GM12878 (cell line): Measurements from ENCODE around the gene USH2A. TPM values are rescaled to one million over a fixed set of nuclear protein-coding genes. Genes with fewer than 3 reads are reported as not detected.

Experiments
- ATAC-seq: fragments of 200-7000 bp; cut with Tn5 transposase; 3 replicates; pipeline ENCODE4 v1.9.1; 2020; ENCODE audit warnings: mild to moderate bottlenecking, moderate library complexity
- BruUV-seq: library from RNA; stranded (reverse); fragments of 400-500 nt; replicated peaks from 2 replicates; lab custom pipeline; 2021; lab: Mats Ljungman, UMichigan
- CTCF ChIA-PET: fragments of 300-600 bp; sonication (Branson Sonifier 250); formaldehyde crosslinking; extraction: SDS; loops from one replicate; lab custom pipeline; 2021; ENCODE audit warnings: inconsistent platforms; lab: Yijun Ruan, JAX
- POLR2A ChIA-PET: fragments of 350-600 bp; formaldehyde crosslinking; extraction: SDS; loops from one replicate; lab custom pipeline; 2021; ENCODE audit warnings: inconsistent platforms; lab: Charles Lee
- RAD21 ChIA-PET: fragments of 300-600 bp; sonication (Branson Sonifier 250); formaldehyde crosslinking; loops from one replicate; lab custom pipeline; 2023; ENCODE audit warnings: antibody characterized with exemption; ENCODE audit not compliant: unreplicated experiment; lab: Charles Lee
- SMC1A ChIA-PET: fragments of 300-600 bp; sonication (Branson Sonifier 250); formaldehyde crosslinking; loops from one replicate; lab custom pipeline; 2023; ENCODE audit not compliant: unreplicated experiment, uncharacterized antibody; lab: Charles Lee
- DNase-seq: peaks from one replicate; pipeline ENCODE4 v3.0.0-alpha.2; 2011; ENCODE audit warnings: low read depth, low spot score
- FAIRE-seq: peaks from 3 replicates; lab custom pipeline; 2011; peaks lifted over from hg19 to GRCh38; lab: Jason Lieb, UNC
- H2AFZ ChIP-seq: 2 replicates; pipeline ENCODE4 v1.6.0; 2011; ENCODE audit warnings: low read depth, low read length, control low read depth; ENCODE audit not compliant: control insufficient read depth
- H3K27ac ChIP-seq: 2 replicates; pipeline ENCODE4 v1.5.1; 2011; ENCODE audit warnings: control low read depth; ENCODE audit not compliant: control insufficient read depth, insufficient read depth
- H3K27me3 ChIP-seq, 2 experiments: replicated peaks in 1 of 2; 2 replicates each; pipeline versions ENCODE4 v1.6.0 to v1.6.1; 2011; ENCODE audit warnings: low read length in 1 of 2; ENCODE audit not compliant: control insufficient read depth in 2 of 2, insufficient read depth in 2 of 2
- H3K36me3 ChIP-seq, 2 experiments: 2 replicates each; pipeline ENCODE4 v1.5.1; 2011; ENCODE audit warnings: low read length in 1 of 2; ENCODE audit not compliant: control insufficient read depth in 2 of 2, insufficient read depth in 2 of 2
- H3K4me1 ChIP-seq: 2 replicates; pipeline ENCODE4 v1.6.1; 2011; ENCODE audit warnings: mild to moderate bottlenecking, low read length, moderate library complexity, mixed read lengths; ENCODE audit not compliant: control insufficient read depth, insufficient read depth
- H3K4me2 ChIP-seq: 2 replicates; pipeline ENCODE4 v1.6.0; 2011; ENCODE audit warnings: control low read depth; ENCODE audit not compliant: control insufficient read depth, insufficient read depth
- H3K4me3 ChIP-seq: fragments of 200-600 bp; sonication (generic); 2 replicates; pipeline ENCODE4 v1.5.1; 2016
- H3K79me2 ChIP-seq: 2 replicates; pipeline ENCODE4 v1.6.0; 2011; ENCODE audit warnings: low read length; ENCODE audit not compliant: control insufficient read depth, insufficient read depth
- H3K9ac ChIP-seq: 2 replicates; pipeline ENCODE4 v1.8.0; 2011; ENCODE audit warnings: low read length, control low read depth, mixed read lengths; ENCODE audit not compliant: control insufficient read depth, insufficient read depth
- H3K9me3 ChIP-seq: replicated peaks from 3 replicates; pipeline ENCODE4 v1.5.1; 2011; ENCODE audit warnings: mild to moderate bottlenecking, low read length; ENCODE audit not compliant: control insufficient read depth, insufficient read depth
- H4K20me1 ChIP-seq: 2 replicates; pipeline ENCODE4 v1.6.0; 2011; ENCODE audit not compliant: control insufficient read depth, insufficient read depth
- ASH2L ChIP-seq: fragments of 300-600, 200-600 bp; sonication (generic); IDR thresholded peaks from 2 replicates; pipeline ENCODE4 v1.6.1; 2017; ENCODE audit warnings: low read depth, mild to moderate bottlenecking, borderline replicate concordance
- BACH1 ChIP-seq: fragments of 450-650 bp; IDR thresholded peaks from 2 replicates; pipeline ENCODE4 v1.6.1; 2017; ENCODE audit warnings: mild to moderate bottlenecking, borderline replicate concordance
- CREB1 ChIP-seq: IDR thresholded peaks from 2 replicates; pipeline ENCODE4 v1.6.1; 2012; ENCODE audit warnings: low read depth, mild to moderate bottlenecking, inconsistent platforms
- DPF2 ChIP-seq: fragments of 450-650 bp; IDR thresholded peaks from 2 replicates; pipeline ENCODE4 v1.6.1; 2017; ENCODE audit warnings: mild to moderate bottlenecking
- ESRRA ChIP-seq: IDR thresholded peaks from 2 replicates; pipeline ENCODE4 v1.6.1; 2012; ENCODE audit warnings: mild to moderate bottlenecking, low read length, improper control_type of control experiment
- GABPA ChIP-seq: IDR thresholded peaks from 2 replicates; pipeline ENCODE4 v1.6.1; 2014; ENCODE audit warnings: antibody characterized with exemption, low read depth, mild to moderate bottlenecking, inconsistent platforms
- HCFC1 ChIP-seq: fragments of 150-350 bp; IDR thresholded peaks from 2 replicates; pipeline ENCODE4 v1.6.1; 2014; ENCODE audit warnings: low read length
- IKZF1 ChIP-seq: fragments of 450-650 bp; conservative IDR thresholded peaks from 2 replicates; pipeline ENCODE4 v1.6.1; 2017; ENCODE audit warnings: antibody characterized with exemption, mild to moderate bottlenecking
- JUNB ChIP-seq: IDR thresholded peaks from 2 replicates; pipeline ENCODE4 v1.6.1; 2016; ENCODE audit warnings: antibody characterized with exemption, mild to moderate bottlenecking
- KAT2A ChIP-seq: conservative IDR thresholded peaks from 2 replicates; pipeline ENCODE4 v1.6.1; 2011; ENCODE audit warnings: low read depth, low read length; ENCODE audit not compliant: control insufficient read depth
- MTA2 ChIP-seq: fragments of 450-650 bp; IDR thresholded peaks from 2 replicates; pipeline ENCODE4 v1.6.1; 2016; ENCODE audit warnings: low read depth, mild to moderate bottlenecking, moderate library complexity
- NFXL1 ChIP-seq: fragments of 450-650 bp; IDR thresholded peaks from 2 replicates; pipeline ENCODE4 v1.6.1; 2017; ENCODE audit warnings: antibody characterized with exemption, mild to moderate bottlenecking, borderline replicate concordance
- NR2F1 ChIP-seq: fragments of 450-650 bp; conservative IDR thresholded peaks from 2 replicates; pipeline ENCODE4 v1.6.1; 2017; ENCODE audit warnings: mild to moderate bottlenecking
- PML ChIP-seq: IDR thresholded peaks from 2 replicates; pipeline ENCODE4 v1.6.1; 2012; ENCODE audit warnings: low read length, inconsistent platforms
- SP1 ChIP-seq: IDR thresholded peaks from one replicate; pipeline ENCODE4 v1.6.1; 2011; ENCODE audit warnings: low read depth, low read length
- SUPT20H ChIP-seq: IDR thresholded peaks from 2 replicates; pipeline ENCODE4 v1.6.1; 2011; ENCODE audit warnings: low read depth, mild to moderate bottlenecking, low read length, moderate library complexity, borderline replicate concordance; ENCODE audit not compliant: control insufficient read depth
- TCF3 ChIP-seq: IDR thresholded peaks from 2 replicates; pipeline ENCODE4 v1.6.1; 2012; ENCODE audit warnings: low read depth, mild to moderate bottlenecking, low read length, borderline replicate concordance; ENCODE audit not compliant: insufficient read depth
- TCF7 ChIP-seq: IDR thresholded peaks from 2 replicates; pipeline ENCODE4 v1.6.1; 2014; ENCODE audit warnings: antibody characterized with exemption, borderline replicate concordance
- ZBTB11 ChIP-seq: fragments of 450-650 bp; formaldehyde crosslinking; IDR thresholded peaks from 2 replicates; pipeline ENCODE4 v1.5.0; 2022; ENCODE audit warnings: mild to moderate bottlenecking, missing genetic modification characterization
- ZNF384 ChIP-seq: IDR thresholded peaks from 2 replicates; pipeline ENCODE4 v1.6.1; 2012; ENCODE audit warnings: low read depth, mild to moderate bottlenecking, low read length, improper control_type of control experiment, borderline replicate concordance
- WGBS: methylation state at CpG from one replicate; pipeline ENCODE4 v1.1.6; 2016; ENCODE audit warnings: low lambda C conversion rate; ENCODE audit not compliant: insufficient replicate concordance, insufficient coverage; ENCODE audit errors: missing lambda C conversion rate; 5-methylcytosine and 5-hydroxymethylcytosine counted together
- in situ Hi-C: fragments of 300-500 bp; cut with MboI; formaldehyde crosslinking; loops from 9 replicates; pipeline ENCODE4 v1.14.3; 2018; ENCODE audit warnings: mixed read lengths
- intact Hi-C: fragments of 100-400 bp; cut with micrococcal nuclease; formaldehyde crosslinking; loops from one replicate; pipeline ENCODE4 v1.14.2; 2022; ENCODE audit not compliant: unreplicated experiment
- polyA plus RNA-seq, 11 experiments: library from polyadenylated mRNA; depleted of rRNA in 4 of 11; unstranded in 6 of 11; stranded (reverse) in 5 of 11; fragments of >200 nt; fragmentation: Nextera tagmentation in 4 of 11; fragmentation: Illumina TruSeq in 1 of 11; extraction: Ambion mirVana in 4 of 11; extraction: Trizol in 1 of 11; gene quantifications; 1 replicate in 1 of 11; 2 replicates in 10 of 11; pipeline versions ENCODE4 v1.2.1 to v1.2.3, GENCODE V29; 2011 to 2016; ENCODE audit warnings: inconsistent platforms in 2 of 11, missing spikeins in 2 of 11, low read depth in 1 of 11
- total RNA-seq, 4 experiments: library from RNA; depleted of rRNA in 3 of 4; stranded (reverse); fragments of >200 nt in 3 of 4; fragmentation: Illumina TruSeq in 1 of 4; extraction: Trizol in 1 of 4; gene quantifications; 2 replicates each; pipeline versions ENCODE4 v1.2.1 to v1.2.3, GENCODE V29; 2013 to 2021
- TF ChIP-seq, protein P1 (sequence below): IDR thresholded peaks from 2 replicates; pipeline ENCODE4 v1.6.1; 2012; ENCODE audit warnings: low read length, inconsistent platforms

USH2A gene
- total and polyA plus RNA-seq, 10 of the 15 experiments (the other 5 are each of a cell fraction or from before 2014, with no cell fraction given), result under 0.01 to 0.20 (median 0.01) TPM; not detected in 2

DNA sequence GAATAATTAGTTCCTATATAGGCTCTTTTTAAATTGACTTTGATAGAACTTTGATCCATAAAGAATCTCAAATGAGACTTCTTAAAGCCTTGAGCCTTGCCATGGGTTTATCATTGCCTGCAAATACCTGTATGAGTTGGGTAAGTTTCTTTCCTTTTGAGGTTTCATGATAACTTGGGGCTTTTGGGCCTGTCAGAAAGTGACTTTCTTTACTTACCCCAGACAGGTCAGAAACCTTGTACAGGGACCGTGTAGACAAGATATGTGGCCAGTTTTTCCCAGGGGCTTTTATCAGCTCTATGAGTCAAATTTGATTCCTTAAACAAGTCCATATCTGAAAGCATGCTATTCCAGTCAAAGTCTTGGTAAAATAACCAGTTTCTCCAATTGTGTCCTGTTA is 838.9 kb downstream of the USH2A start (continued):
- TF ChIP-seq, protein P1, sequence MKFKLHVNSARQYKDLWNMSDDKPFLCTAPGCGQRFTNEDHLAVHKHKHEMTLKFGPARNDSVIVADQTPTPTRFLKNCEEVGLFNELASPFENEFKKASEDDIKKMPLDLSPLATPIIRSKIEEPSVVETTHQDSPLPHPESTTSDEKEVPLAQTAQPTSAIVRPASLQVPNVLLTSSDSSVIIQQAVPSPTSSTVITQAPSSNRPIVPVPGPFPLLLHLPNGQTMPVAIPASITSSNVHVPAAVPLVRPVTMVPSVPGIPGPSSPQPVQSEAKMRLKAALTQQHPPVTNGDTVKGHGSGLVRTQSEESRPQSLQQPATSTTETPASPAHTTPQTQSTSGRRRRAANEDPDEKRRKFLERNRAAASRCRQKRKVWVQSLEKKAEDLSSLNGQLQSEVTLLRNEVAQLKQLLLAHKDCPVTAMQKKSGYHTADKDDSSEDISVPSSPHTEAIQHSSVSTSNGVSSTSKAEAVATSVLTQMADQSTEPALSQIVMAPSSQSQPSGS, result peak; percentile 45; the same call in 1 of the 2 replicates
- TF ChIP-seq SP1, result no peak
- TF ChIP-seq SUPT20H, result no peak
- TF ChIP-seq GABPA, result no peak
- TF ChIP-seq ZNF384, result no peak
- no peak for TF ChIP-seq PML
- no peak for TF ChIP-seq TCF7
- no peak for TF ChIP-seq DPF2
- no peak for TF ChIP-seq CREB1
- no peak for TF ChIP-seq BACH1
- no peak for TF ChIP-seq KAT2A
- TF ChIP-seq NFXL1, result no peak
- TF ChIP-seq, all 136 proteins: peak for 13

DNA sequence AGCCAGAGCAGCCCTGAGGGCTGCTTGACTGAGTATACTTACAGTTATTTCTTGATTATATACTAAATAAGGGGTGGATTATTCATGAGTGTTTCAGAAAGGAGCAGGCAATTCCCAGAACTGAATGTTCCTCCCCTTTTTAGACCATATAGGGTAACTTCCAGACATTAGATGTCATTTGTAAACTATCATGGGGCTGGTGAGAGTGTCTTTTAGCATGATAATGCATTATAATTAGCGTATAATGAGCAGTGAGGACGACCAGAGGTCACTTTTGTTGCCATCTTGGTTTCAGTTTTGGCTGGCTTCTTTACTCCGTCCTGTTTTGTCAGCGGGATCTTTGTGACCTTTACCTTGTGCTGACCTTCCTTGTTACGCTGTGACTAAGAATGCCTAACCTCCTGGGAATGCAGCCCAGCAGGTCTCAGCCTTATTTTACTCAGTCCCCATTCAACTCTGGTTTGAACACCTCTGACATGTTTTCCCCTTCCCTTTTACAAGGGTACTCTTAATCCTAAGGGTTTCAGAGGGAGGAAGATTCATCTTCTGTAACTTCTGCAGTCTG is 840.0 kb downstream of the USH2A start:
- H3K9me3 ChIP-seq, result no peaks in the 10 kb centered on the region
- H3K4me2 ChIP-seq, result no peak overlapping the region
- H3K36me3 ChIP-seq, result peaks cover 0 to 7% of the 10 kb centered on the region in 2 experiments; a peak in 1 of 4 replicates
- H3K9ac ChIP-seq, result no peak overlapping the region
- H3K27me3 ChIP-seq, result no peaks in the 10 kb centered on the region
- ChIA-PET SMC1A (interaction anchor here (0.8 to 2.1 kb wide), 5 partner anchors 9 to 83 kb away, joined by 3 to 7 read pairs (median 4); no protein-coding TSS in a partner anchor), CTCF (interaction anchor here (1.1 to 1.3 kb wide), 2 partner anchors 16 to 24 kb away, joined by 3 read pairs; no protein-coding TSS in a partner anchor), RAD21 (interaction anchor here (1.4 kb wide), 1 partner anchor 15 kb away, joined by 3 read pairs; no protein-coding TSS in a partner anchor), POLR2A (no interaction called here)
- H3K4me1 ChIP-seq, result no peaks in the 10 kb centered on the region
- H3K27ac ChIP-seq, result peak overlapping the region; percentile 46; the same call in 1 of the 2 replicates
- BruUV-seq, result no TSS peak
- H2AFZ ChIP-seq, result no peak overlapping the region
- DNase-seq, result no peak
- no peaks in the 10 kb centered on the region for H3K79me2 ChIP-seq
- no peak overlapping the region for H3K4me3 ChIP-seq
- peak; percentile 73 for ATAC-seq
- in situ Hi-C loops (no loop called here), intact Hi-C loops (no loop called here)
- H4K20me1 ChIP-seq, result no peaks in the 10 kb centered on the region
- FAIRE-seq, result peak; percentile 56
- 20% methylated on average over 5 of the region's 5 CpGs for WGBS
- TF ChIP-seq JUNB (no peak), NR2F1 (peak; percentile 94), ESRRA (peak; percentile 68; the same call in 1 of the 2 replicates), ZBTB11 (CRISPR knock-in tag) (no peak), MTA2 (peak; percentile 80), TCF3 (no peak), HCFC1 (no peak), IKZF1 (peak; percentile 54; the same call in 1 of the 2 replicates), ASH2L (no peak)
